MM.1S (cell line): Measurements from ENCODE around the gene AREL1.

ENCODE experiments used
- DNase-seq: peaks from one replicate; pipeline ENCODE4 v3.0.0-alpha.2; 2015
- H2AFZ ChIP-seq: fragments of 300-600 bp; sonication (generic); 2 replicates; pipeline ENCODE4 v1.6.0; 2016; ENCODE audit warnings: antibody characterized with exemption, low read length
- H3F3A ChIP-seq: fragments of 300-600 bp; sonication (generic); 2 replicates; pipeline ENCODE4 v1.6.1; 2016; ENCODE audit warnings: mild to moderate bottlenecking, antibody characterized with exemption, low read length, moderate library complexity, mixed read lengths; ENCODE audit not compliant: insufficient read depth
- H3K27ac ChIP-seq: fragments of 300-600 bp; sonication (generic); 2 replicates; pipeline ENCODE4 v1.5.1; 2016; ENCODE audit warnings: mild to moderate bottlenecking, low read length
- H3K27me3 ChIP-seq: fragments of 300-600 bp; sonication (generic); replicated peaks from 2 replicates; pipeline ENCODE4 v1.6.0; 2016; ENCODE audit warnings: low read length; ENCODE audit not compliant: insufficient read depth
- H3K36me3 ChIP-seq: fragments of 300-600 bp; sonication (generic); replicated peaks from 2 replicates; pipeline ENCODE4 v1.6.1; 2016; ENCODE audit warnings: mild to moderate bottlenecking, low read length, mixed read lengths; ENCODE audit not compliant: insufficient read depth
- H3K4me1 ChIP-seq: fragments of 300-600 bp; sonication (generic); 2 replicates; pipeline ENCODE4 v1.6.1; 2016; ENCODE audit warnings: low read length, mixed read lengths
- H3K4me2 ChIP-seq: fragments of 300-600 bp; sonication (generic); 2 replicates; pipeline ENCODE4 v1.6.0; 2016; ENCODE audit warnings: low read depth, low read length
- H3K4me3 ChIP-seq: fragments of 300-600 bp; sonication (generic); 2 replicates; pipeline ENCODE4 v1.5.1; 2016; ENCODE audit warnings: low read length, mixed read lengths
- H3K79me2 ChIP-seq: fragments of 300-600 bp; sonication (generic); 2 replicates; pipeline ENCODE4 v1.6.1; 2016; ENCODE audit warnings: mixed run types, low read length, mixed read lengths
- H3K9ac ChIP-seq: fragments of 300-600 bp; sonication (generic); 2 replicates; pipeline ENCODE4 v1.6.1; 2016; ENCODE audit warnings: low read length, mixed read lengths
- H3K9me2 ChIP-seq: fragments of 300-600 bp; sonication (generic); replicated peaks from 2 replicates; pipeline ENCODE4 v1.6.1; 2016; ENCODE audit warnings: mild to moderate bottlenecking, low read length, mixed read lengths; ENCODE audit not compliant: insufficient read depth
- H3K9me3 ChIP-seq: fragments of 300-600 bp; sonication (generic); replicated peaks from 2 replicates; pipeline ENCODE4 v1.6.1; 2016; ENCODE audit warnings: mild to moderate bottlenecking, low read length, mixed read lengths; ENCODE audit not compliant: insufficient read depth
- H4K20me1 ChIP-seq: fragments of 300-600 bp; sonication (generic); 2 replicates; pipeline ENCODE4 v1.6.1; 2016; ENCODE audit warnings: mild to moderate bottlenecking, low read length, moderate library complexity, mixed read lengths; ENCODE audit not compliant: insufficient read depth
- CTCF ChIP-seq: fragments of 300-600 bp; sonication (generic); IDR thresholded peaks from 2 replicates; pipeline ENCODE4 v1.5.1; 2016; ENCODE audit warnings: antibody characterized with exemption, low read length, mixed read lengths
- EZH2 ChIP-seq: fragments of 300-600 bp; sonication (generic); optimal IDR thresholded peaks from 2 replicates; pipeline ENCODE3; 2017; ENCODE audit warnings: low read depth, mild to moderate bottlenecking, antibody characterized with exemption, low read length, mixed read lengths
- EZH2phosphoT487 ChIP-seq: fragments of 300-600 bp; sonication (generic); IDR thresholded peaks from 2 replicates; pipeline ENCODE4 v1.6.1; 2018; ENCODE audit warnings: antibody characterized with exemption, low read length

The AREL1 gene

GRCh38 chr14:74650927-74651686 is 61.8 kb downstream of the AREL1 start:
- TF ChIP-seq EZH2, result no peak
- no peak for TF ChIP-seq EZH2phosphoT487
- no peak for TF ChIP-seq CTCF
- no peak overlapping the region for H3K4me3 ChIP-seq
- no peaks in the 10 kb centered on the region for H3K36me3 ChIP-seq
- no peaks in the 10 kb centered on the region for H3F3A ChIP-seq
- H3K4me2 ChIP-seq, result no peak overlapping the region
- H2AFZ ChIP-seq, result no peak overlapping the region
- no peaks in the 10 kb centered on the region for H3K9me3 ChIP-seq
- H3K4me1 ChIP-seq, result no peaks in the 10 kb centered on the region
- H4K20me1 ChIP-seq, result no peaks in the 10 kb centered on the region
- H3K27me3 ChIP-seq, result no peaks in the 10 kb centered on the region
- H3K27ac ChIP-seq, result no peak overlapping the region
- H3K9ac ChIP-seq, result no peak overlapping the region
- no peak for DNase-seq
- H3K9me2 ChIP-seq, result no peaks in the 10 kb centered on the region
- H3K79me2 ChIP-seq, result no peaks in the 10 kb centered on the region

DNA sequence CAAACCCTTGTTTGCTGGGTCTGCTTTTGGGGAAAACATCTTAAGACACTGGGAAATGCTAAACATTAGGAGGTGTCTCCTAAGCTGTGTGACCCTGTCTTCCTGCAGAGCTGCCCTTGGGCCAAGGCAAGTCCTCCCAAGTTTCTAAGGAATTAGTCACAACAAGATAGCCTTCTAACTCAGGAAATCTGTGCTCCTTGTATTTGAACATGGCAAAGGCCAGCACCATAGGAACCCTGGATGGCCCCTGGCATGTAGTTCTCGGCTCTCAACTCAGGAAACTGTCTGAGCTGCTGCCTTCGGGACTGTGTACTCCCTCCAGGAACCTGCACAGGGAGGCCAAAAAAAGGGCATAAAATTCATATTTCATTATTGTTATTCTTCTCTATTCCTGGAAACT is 63.2 kb downstream of the AREL1 start:
- no peaks in the 10 kb centered on the region for H3K4me1 ChIP-seq
- no peak overlapping the region for H3K9ac ChIP-seq
- no peaks in the 10 kb centered on the region for H3F3A ChIP-seq
- H3K4me2 ChIP-seq, result no peak overlapping the region
- no peak for TF ChIP-seq EZH2phosphoT487
- no peak for TF ChIP-seq EZH2
- TF ChIP-seq CTCF, result no peak
- H3K36me3 ChIP-seq, result no peaks in the 10 kb centered on the region
- no peak overlapping the region for H3K4me3 ChIP-seq
- DNase-seq, result no peak
- no peaks in the 10 kb centered on the region for H3K9me2 ChIP-seq
- no peaks in the 10 kb centered on the region for H3K9me3 ChIP-seq
- no peaks in the 10 kb centered on the region for H4K20me1 ChIP-seq
- H3K79me2 ChIP-seq, result no peaks in the 10 kb centered on the region
- H3K27ac ChIP-seq, result no peak overlapping the region
- no peaks in the 10 kb centered on the region for H3K27me3 ChIP-seq
- H2AFZ ChIP-seq, result no peak overlapping the region

DNA sequence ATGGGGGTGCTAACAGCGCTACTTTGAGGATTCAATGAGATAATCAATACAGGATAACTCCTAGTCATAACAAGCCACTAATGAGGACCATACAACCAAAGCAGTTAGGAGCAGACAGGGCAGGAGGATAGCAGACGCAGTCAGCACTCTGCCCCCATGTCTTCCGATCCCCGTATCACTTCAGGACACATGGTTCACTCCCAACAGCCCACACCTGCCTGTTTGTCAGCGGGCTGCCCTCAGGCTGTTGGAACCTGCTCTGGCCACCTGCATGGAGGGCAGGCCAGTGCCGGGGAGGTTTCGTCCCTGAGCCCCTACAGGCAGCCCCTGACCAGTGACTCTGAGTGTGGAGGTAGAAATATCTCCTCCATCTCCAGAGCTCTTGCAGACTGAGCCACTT is 63.7 kb downstream of the AREL1 start:
- H3K9ac ChIP-seq, result no peak overlapping the region
- no peaks in the 10 kb centered on the region for H3K9me3 ChIP-seq
- DNase-seq, result no peak
- no peaks in the 10 kb centered on the region for H3K79me2 ChIP-seq
- H3K9me2 ChIP-seq, result no peaks in the 10 kb centered on the region
- no peak overlapping the region for H3K4me3 ChIP-seq
- H3K36me3 ChIP-seq, result no peaks in the 10 kb centered on the region
- H3K4me2 ChIP-seq, result no peak overlapping the region
- H3K27ac ChIP-seq, result no peak overlapping the region
- H3K4me1 ChIP-seq, result no peaks in the 10 kb centered on the region
- H2AFZ ChIP-seq, result no peak overlapping the region
- H3K27me3 ChIP-seq, result no peaks in the 10 kb centered on the region
- H3F3A ChIP-seq, result no peaks in the 10 kb centered on the region
- no peaks in the 10 kb centered on the region for H4K20me1 ChIP-seq
- TF ChIP-seq EZH2 (no peak), EZH2phosphoT487 (no peak), CTCF (no peak)
